ENCODE measurements around the gene SIGLEC7.
"Not testable (repeated sequence)": the region's sequence is repeated elsewhere in the genome, so short reads cannot be mapped to it uniquely, and the experiment has no call there.

SIGLEC7 gene

GRCh38 chr19:51140441-51140840 is 1.7 kb upstream of the SIGLEC7 start:
- DNase-seq, result no peak

- no peak for DNase-seq
These were observed 920 bp upstream of the SIGLEC7 start for GRCh38 chr19:51141181-51141580.

GRCh38 chr19:51142809-51143475 is 841 bp downstream of the SIGLEC7 start:
- DNase-seq, result not testable (repeated sequence)

GRCh38 chr19:51143486-51143885 is 1.4 kb downstream of the SIGLEC7 start:
- no peak for DNase-seq

- no peak for DNase-seq
These were observed 2.5 kb downstream of the SIGLEC7 start for GRCh38 chr19:51144482-51145045.

GRCh38 chr19:51145916-51146493 is 3.9 kb downstream of the SIGLEC7 start:
- no peak for DNase-seq

- no peak for DNase-seq
These were observed 4.7 kb downstream of the SIGLEC7 start for GRCh38 chr19:51146751-51147150.

- no peak for DNase-seq
These were observed 5.6 kb downstream of the SIGLEC7 start for GRCh38 chr19:51147663-51148062.

GRCh38 chr19:51148580-51148979 is 6.5 kb downstream of the SIGLEC7 start:
- DNase-seq, result no peak

GRCh38 chr19:51150627-51151026 is 8.5 kb downstream of the SIGLEC7 start:
- DNase-seq, result no peak

GRCh38 chr19:51156710-51157109 is 14.6 kb downstream of the SIGLEC7 start:
- DNase-seq, result no peak

GRCh38 chr19:51157265-51157664 is 15.2 kb downstream of the SIGLEC7 start:
- no peak for DNase-seq

- peak; percentile 89 for DNase-seq
These were observed 16.5 kb downstream of the SIGLEC7 start for GRCh38 chr19:51158474-51159129.

GRCh38 chr19:51159656-51160055 is 17.6 kb downstream of the SIGLEC7 start:
- DNase-seq, result no peak

- no peak for DNase-seq
These were observed 19.2 kb downstream of the SIGLEC7 start for GRCh38 chr19:51161266-51161665.

GRCh38 chr19:51161867-51162496 is 19.9 kb downstream of the SIGLEC7 start:
- DNase-seq, result no peak

- no peak for DNase-seq
These were observed 21.2 kb downstream of the SIGLEC7 start for GRCh38 chr19:51163257-51163656.

GRCh38 chr19:51164215-51164614 is 22.1 kb downstream of the SIGLEC7 start:
- no peak for DNase-seq

- no peak for DNase-seq
These were observed 24.9 kb downstream of the SIGLEC7 start for GRCh38 chr19:51166846-51167490.

- DNase-seq, result no peak
These were observed 26.6 kb downstream of the SIGLEC7 start for GRCh38 chr19:51168564-51169282.

- DNase-seq, result peak; percentile 77
These were observed 27.3 kb downstream of the SIGLEC7 start for GRCh38 chr19:51169283-51169918.

- DNase-seq, result no peak
These were observed 30.1 kb downstream of the SIGLEC7 start for GRCh38 chr19:51172223-51172622.

Measured in stimulated activated CD4-positive, alpha-beta T cell treated with anti-CD3 and anti-CD28 coated beads, Interleukin-15, amount 100 ng/mL, for 24 hours (primary cell).